Activated CD4-positive, alpha-beta memory T cell treated with anti-CD3 and anti-CD28 coated beads for 36 hours (primary cell): ENCODE measurements around the gene IRF3. TPM values are rescaled to one million over a fixed set of nuclear protein-coding genes. Genes with fewer than 3 reads are reported as not detected.

Experiments used
- CTCF ChIA-PET: fragments of 350-600 bp; sonication (Branson Sonifier 250); formaldehyde crosslinking; loops from one replicate; lab custom pipeline; 2021; ENCODE audit warnings: antibody characterized with exemption, inconsistent platforms; lab: Charles Lee
- POLR2A ChIA-PET: fragments of 350-600 bp; sonication (Branson Sonifier 250); formaldehyde crosslinking; loops from one replicate; lab custom pipeline; 2021; ENCODE audit warnings: antibody characterized with exemption; lab: Charles Lee
- DNase-seq: peaks from one replicate; pipeline ENCODE4 v3.0.0-alpha.2; 2020
- H3K27ac Mint-ChIP-seq: one replicate; pipeline ENCODE4 v1.8.0; 2021; ENCODE audit warnings: mixed read lengths
- H3K27me3 Mint-ChIP-seq: one replicate; pipeline ENCODE4 v1.8.0; 2021; ENCODE audit warnings: mixed read lengths
- H3K36me3 Mint-ChIP-seq: one replicate; pipeline ENCODE4 v1.8.0; 2021; ENCODE audit warnings: mixed read lengths
- H3K4me1 Mint-ChIP-seq: one replicate; pipeline ENCODE4 v1.8.0; 2021; ENCODE audit warnings: low read depth, mixed read lengths
- H3K4me3 Mint-ChIP-seq: one replicate; pipeline ENCODE4 v1.8.0; 2021; ENCODE audit warnings: mild to moderate bottlenecking, mixed read lengths
- H3K9me3 Mint-ChIP-seq: one replicate; pipeline ENCODE4 v1.8.0; 2021; ENCODE audit warnings: mixed read lengths
- intact Hi-C: fragments of 100-400 bp; cut with micrococcal nuclease; formaldehyde crosslinking; loops from one replicate; pipeline ENCODE4 v1.15.1; 2023
- total RNA-seq, 2 experiments: library from RNA; stranded (reverse); gene quantifications; one replicate each; pipeline ENCODE4 v1.2.3, GENCODE V29; 2021

Gene IRF3
- total RNA-seq, 2 experiments from 2014 or later: 143 to 156 TPM

- no peaks in the 10 kb centered on the region for H3K27me3 Mint-ChIP-seq
- CTCF ChIA-PET: interaction anchor here (0.6 to 5.2 kb wide), 14 partner anchors 13 to 1003 kb away, joined by 3 to 31 read pairs (median 4); partner anchors contain the start of genes BCL2L12, GYS1, IRF3 and RCN3
- peaks cover 43% of the 10 kb centered on the region for H3K4me1 Mint-ChIP-seq
- H3K4me3 Mint-ChIP-seq: peak overlapping the region; percentile 98
- peak overlapping the region; percentile 96 for H3K27ac Mint-ChIP-seq
- intact Hi-C loops: loop anchor here (1.0 to 5.0 kb wide), 8 partner anchors 109 to 649 kb away; partner anchors contain the start of genes AKT1S1, ALDH16A1, KCNC3 and RPS11
- H3K9me3 Mint-ChIP-seq: no peaks in the 10 kb centered on the region
- peaks cover 16% of the 10 kb centered on the region for H3K36me3 Mint-ChIP-seq
- POLR2A ChIA-PET: interaction anchor here (0.8 to 5.6 kb wide), 10 partner anchors 12 to 182 kb away, joined by 3 to 48 read pairs (median 6); partner anchors contain the start of genes ADM5, BCL2L12, CPT1C and FUZ
- DNase-seq: peak; percentile 89
These were observed 12.4 kb upstream of the IRF3 start for GRCh38 chr19:49677901-49678674.

DNA sequence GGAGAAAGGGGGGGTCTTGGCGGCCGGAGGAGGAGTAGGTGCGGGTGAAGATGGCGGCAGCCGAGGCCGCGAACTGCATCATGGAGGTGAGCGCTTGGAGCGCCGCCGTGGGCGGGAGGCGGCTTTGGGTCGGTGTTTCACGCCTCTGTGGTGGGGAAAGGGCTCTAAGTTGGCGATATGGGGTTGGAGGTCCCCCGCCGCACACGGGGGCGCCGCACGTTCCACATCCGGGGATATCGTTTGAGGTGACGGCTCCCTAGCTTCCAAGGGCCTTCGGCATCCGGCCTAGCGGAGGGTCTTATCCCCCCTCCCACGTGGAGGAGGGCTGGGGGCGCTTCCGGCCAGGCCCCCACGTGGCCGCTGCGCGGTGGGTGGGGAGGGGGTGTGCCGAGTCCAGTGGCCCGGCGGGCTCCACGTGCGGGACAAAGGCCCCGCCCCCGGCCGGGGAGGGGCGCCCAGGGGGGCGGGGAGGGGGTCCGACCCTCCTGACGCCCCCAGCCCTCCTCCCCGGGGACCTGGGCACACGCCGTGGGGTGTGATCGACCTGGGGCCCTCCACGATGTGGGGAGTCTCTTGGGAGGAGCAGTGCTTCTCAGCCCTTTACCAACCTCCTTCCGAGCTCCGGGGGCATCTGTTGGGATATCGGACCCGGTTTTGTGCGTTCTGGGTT lies 11.7 kb upstream of the IRF3 start, which contains the start of gene PRMT1:
Gene PRMT1 (plus strand): TSS at position 41 of the 670 bp plus-strand sequence. CDS start 10 bp downstream, at position 51.
- peak; percentile 58 for DNase-seq
- peaks cover 42% of the 10 kb centered on the region for H3K4me1 Mint-ChIP-seq
- H3K9me3 Mint-ChIP-seq: no peaks in the 10 kb centered on the region
- ChIA-PET CTCF (interaction anchor here (0.6 to 5.2 kb wide), 11 partner anchors 13 to 1003 kb away, joined by 3 to 31 read pairs (median 5); partner anchors contain the start of genes BCL2L12, GYS1, IRF3 and NOSIP), POLR2A (interaction anchor here (1.4 to 5.6 kb wide), 7 partner anchors 12 to 181 kb away, joined by 3 to 48 read pairs (median 8); partner anchors contain the start of genes ADM5, BCL2L12, CPT1C and IRF3)
- H3K27me3 Mint-ChIP-seq: no peaks in the 10 kb centered on the region
- intact Hi-C loops: loop anchor here (1.0 to 5.0 kb wide), 6 partner anchors 109 to 650 kb away; partner anchors contain the start of genes ALDH16A1, KCNC3 and RPS11
- H3K36me3 Mint-ChIP-seq: peaks cover 13% of the 10 kb centered on the region
- H3K27ac Mint-ChIP-seq: peak within 1 kb of the TSS; percentile 96
- peak within 1 kb of the TSS; percentile 98 for H3K4me3 Mint-ChIP-seq

DNA sequence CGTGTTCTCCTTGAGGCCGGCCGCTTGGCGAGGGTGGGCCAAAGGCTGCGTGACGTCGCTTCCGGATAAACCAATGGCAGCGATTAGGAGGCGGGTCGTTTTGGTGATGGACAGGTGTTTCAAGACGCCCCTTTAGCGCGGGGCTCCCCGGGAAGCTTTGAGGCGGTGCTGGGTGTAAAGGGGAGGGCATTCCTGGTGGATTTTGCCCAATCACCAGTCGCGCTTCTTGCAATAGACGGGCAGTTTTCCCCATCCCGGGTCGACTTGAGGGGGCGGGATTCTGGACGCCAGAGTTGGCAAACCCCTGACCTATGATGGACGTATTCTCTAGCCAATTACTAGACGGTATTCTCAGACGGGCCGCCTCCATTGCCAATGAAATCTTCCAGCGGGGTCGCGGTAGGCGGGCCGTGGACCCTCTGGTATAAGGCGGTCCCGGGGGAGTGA lies 11.2 kb upstream of the IRF3 start:
- H3K4me3 Mint-ChIP-seq: peak overlapping the region; percentile 98
- H3K27me3 Mint-ChIP-seq: no peaks in the 10 kb centered on the region
- ChIA-PET POLR2A (interaction anchor here (0.6 to 5.6 kb wide), 16 partner anchors 12 to 225 kb away, joined by 3 to 48 read pairs (median 4); partner anchors contain the start of genes ADM5, BCL2L12, CPT1C and IRF3), CTCF (interaction anchor here (0.9 to 5.2 kb wide), 9 partner anchors 12 to 683 kb away, joined by 3 to 31 read pairs (median 5); partner anchors contain the start of genes BCL2L12, CPT1C, GYS1 and IRF3)
- peak overlapping the region; percentile 96 for H3K27ac Mint-ChIP-seq
- peaks cover 42% of the 10 kb centered on the region for H3K4me1 Mint-ChIP-seq
- peaks cover 11% of the 10 kb centered on the region for H3K36me3 Mint-ChIP-seq
- no peaks in the 10 kb centered on the region for H3K9me3 Mint-ChIP-seq
- peak; percentile 100 for DNase-seq
- intact Hi-C loops: loop anchor here (1.0 to 5.0 kb wide), 9 partner anchors 12 to 650 kb away; partner anchors contain the start of genes ALDH16A1, BCL2L12, IRF3 and KCNC3

DNA sequence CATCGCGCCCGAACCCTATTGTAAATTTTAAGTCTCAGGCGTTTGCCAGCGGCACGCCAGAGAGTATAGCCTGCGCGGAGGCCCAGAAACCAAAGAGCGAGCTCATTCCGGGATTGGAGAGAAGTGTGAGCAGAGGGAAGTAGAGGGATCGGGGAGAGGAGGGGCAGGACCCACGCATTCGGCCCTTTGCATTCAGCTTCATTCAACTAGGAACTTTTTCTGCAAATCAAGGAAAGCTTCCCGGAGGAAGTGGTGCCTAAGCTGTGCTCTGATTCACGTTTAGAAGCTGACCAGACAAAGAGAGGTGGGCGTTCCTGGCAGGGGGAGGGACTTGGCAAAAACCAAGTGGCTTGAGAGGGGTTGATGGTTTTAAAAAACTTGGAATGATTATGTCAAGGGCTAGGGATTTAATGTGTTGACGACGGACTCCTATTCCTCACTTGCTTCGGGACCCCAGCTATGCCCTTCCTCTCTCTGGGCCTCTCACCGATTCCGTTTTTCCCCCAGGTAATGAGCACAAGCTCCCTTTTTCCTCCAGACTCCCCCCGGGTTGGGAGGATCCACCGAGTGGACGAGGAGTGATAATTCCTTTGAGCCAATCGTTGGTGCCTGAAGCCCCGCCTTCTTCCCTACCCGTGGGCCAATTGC lies 10.6 kb upstream of the IRF3 start:
- POLR2A ChIA-PET: interaction anchor here (0.6 to 5.6 kb wide), 17 partner anchors 11 to 224 kb away, joined by 3 to 48 read pairs (median 3); partner anchors contain the start of genes ADM5, BCL2L12, CPT1C and IRF3
- Mint-ChIP-seq H3K4me1 (peaks cover 41% of the 10 kb centered on the region), H3K27me3 (no peaks in the 10 kb centered on the region), H3K36me3 (peaks cover 10% of the 10 kb centered on the region), H3K4me3 (peak overlapping the region; percentile 98), H3K27ac (peak overlapping the region; percentile 96), H3K9me3 (no peaks in the 10 kb centered on the region)
- intact Hi-C loops: loop anchor here (1.0 to 5.0 kb wide), 8 partner anchors 11 to 651 kb away; partner anchors contain the start of genes BCL2L12, IRF3, KCNC3 and RPS11
- DNase-seq: no peak
- CTCF ChIA-PET: interaction anchor here (0.6 to 5.2 kb wide), 10 partner anchors 12 to 1187 kb away, joined by 3 to 31 read pairs (median 4); partner anchors contain the start of genes BCL2L12, CPT1C, GYS1 and IRF3

DNA sequence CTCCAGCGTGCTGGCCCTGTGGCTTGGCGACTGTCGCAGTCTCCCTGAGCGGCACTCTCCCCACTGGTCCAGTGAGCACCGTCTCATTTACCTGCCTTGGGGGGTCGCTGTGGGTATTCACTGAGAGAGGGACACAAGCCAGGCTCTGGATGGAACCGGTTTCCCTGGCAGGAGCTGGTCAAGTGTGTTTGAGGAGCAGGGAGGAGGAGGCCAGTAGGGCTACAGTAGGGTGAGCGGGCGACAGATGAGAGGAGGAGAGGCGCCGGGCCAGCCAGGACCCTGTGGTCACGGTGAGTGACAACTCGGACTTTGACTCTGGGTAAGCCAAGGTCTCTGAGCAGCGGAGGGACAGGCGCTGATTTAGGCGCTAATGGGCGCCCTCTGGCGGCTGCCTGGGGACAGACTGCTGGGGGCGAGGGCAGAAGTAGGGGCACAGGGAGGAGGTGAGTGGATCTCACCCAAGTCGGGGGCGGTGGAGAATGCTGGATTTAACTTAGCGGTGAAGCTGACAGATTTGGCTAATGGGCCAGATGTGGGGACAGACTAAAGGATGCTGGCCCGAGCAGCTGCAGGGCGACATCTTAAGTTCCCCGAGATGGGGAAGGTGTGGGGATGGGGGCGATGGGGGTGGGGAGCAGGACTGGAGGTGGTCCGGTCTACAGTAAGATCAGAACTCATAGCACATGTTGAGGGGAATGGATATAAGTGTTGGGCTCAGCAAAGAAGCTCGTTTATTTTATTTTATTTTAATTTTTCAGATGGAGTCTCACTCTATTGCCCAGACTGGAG lies 6.7 kb upstream of the IRF3 start:
- POLR2A ChIA-PET: interaction anchor here (0.9 kb wide), 1 partner anchor 29 kb away, joined by 3 read pairs; no protein-coding TSS in a partner anchor
- peak overlapping the region; percentile 26 for H3K27ac Mint-ChIP-seq
- no peaks in the 10 kb centered on the region for H3K9me3 Mint-ChIP-seq
- no peak overlapping the region for H3K4me3 Mint-ChIP-seq
- H3K4me1 Mint-ChIP-seq: peaks cover 17% of the 10 kb centered on the region
- peaks cover 12% of the 10 kb centered on the region for H3K36me3 Mint-ChIP-seq
- CTCF ChIA-PET: interaction anchor here (0.6 to 3.8 kb wide), 23 partner anchors 8 to 169 kb away, joined by 3 to 26 read pairs (median 5); partner anchors contain the start of genes ADM5, RRAS and SCAF1
- DNase-seq: peak; percentile 80
- H3K27me3 Mint-ChIP-seq: no peaks in the 10 kb centered on the region
- intact Hi-C loops: no loop called here

DNA sequence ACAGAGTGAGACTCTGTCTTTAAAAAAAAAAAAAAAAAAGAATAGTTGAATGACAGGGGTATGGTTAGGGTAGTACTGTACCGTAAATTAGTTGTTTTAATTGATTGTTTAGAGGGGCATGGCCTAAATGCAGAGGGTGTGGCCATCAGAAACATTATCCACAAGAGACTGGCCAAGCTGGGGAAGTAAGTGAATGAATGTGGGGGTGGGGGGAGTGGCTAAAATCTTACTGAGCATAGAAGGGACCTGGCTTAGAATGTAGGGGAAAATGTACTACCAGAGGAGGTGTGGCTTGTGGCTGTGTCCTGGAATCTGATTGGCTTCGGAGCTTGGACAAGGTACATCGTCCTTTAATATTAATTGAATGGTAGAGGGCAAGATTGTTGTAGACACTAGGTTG lies 3.9 kb upstream of the IRF3 start:
- Mint-ChIP-seq H3K4me3 (no peak overlapping the region), H3K4me1 (peaks cover 20% of the 10 kb centered on the region), H3K36me3 (peaks cover 19% of the 10 kb centered on the region), H3K27ac (no peak overlapping the region), H3K27me3 (no peaks in the 10 kb centered on the region), H3K9me3 (no peaks in the 10 kb centered on the region)
- ChIA-PET CTCF (interaction anchor here (3.8 kb wide), 1 partner anchor 27 kb away, joined by 26 read pairs; the partner anchor contains the start of gene SCAF1), POLR2A (no interaction called here)
- intact Hi-C loops: no loop called here
- DNase-seq: no peak

GRCh38 chr19:49667473-49667872 lies 1.8 kb upstream of the IRF3 start:
- H3K27ac Mint-ChIP-seq: peak overlapping the region; percentile 51
- no peak for DNase-seq
- no peaks in the 10 kb centered on the region for H3K9me3 Mint-ChIP-seq
- H3K4me3 Mint-ChIP-seq: peak overlapping the region; percentile 99
- intact Hi-C loops: no loop called here
- ChIA-PET CTCF (interaction anchor here (1.1 to 1.3 kb wide), 2 partner anchors 13 kb away, joined by 4 to 5 read pairs; no protein-coding TSS in a partner anchor), POLR2A (interaction anchor here (0.8 kb wide), 1 partner anchor 27 kb away, joined by 4 read pairs; the partner anchor contains the start of gene RRAS)
- H3K27me3 Mint-ChIP-seq: no peaks in the 10 kb centered on the region
- peaks cover 29% of the 10 kb centered on the region for H3K36me3 Mint-ChIP-seq
- H3K4me1 Mint-ChIP-seq: peaks cover 38% of the 10 kb centered on the region

- ChIA-PET CTCF (interaction anchor here (3.3 kb wide), 1 partner anchor 11 kb away, joined by 31 read pairs; the partner anchor contains the start of gene PRMT1), POLR2A (interaction anchor here (1.3 to 3.6 kb wide), 4 partner anchors 10 to 74 kb away, joined by 3 to 29 read pairs (median 8); partner anchors contain the start of genes PRMT1 and RRAS)
These were observed 425 bp upstream of the IRF3 start for GRCh38 chr19:49666120-49666444.

GRCh38 chr19:49665036-49665350 lies 664 bp downstream of the IRF3 start:
- Mint-ChIP-seq H3K27me3 (no peaks in the 10 kb centered on the region), H3K36me3 (peaks cover 28% of the 10 kb centered on the region)

More at GRCh38 chr19:49666120-49666444, 425 bp upstream of the IRF3 start:
- Mint-ChIP-seq H3K9me3 (no peaks in the 10 kb centered on the region), H3K4me3 (peak overlapping the region; percentile 99), H3K27me3 (no peaks in the 10 kb centered on the region), H3K27ac (peak overlapping the region; percentile 96), H3K36me3 (peaks cover 26% of the 10 kb centered on the region), H3K4me1 (peaks cover 32% of the 10 kb centered on the region)
- DNase-seq: no peak
- intact Hi-C loops: no loop called here

More at GRCh38 chr19:49665036-49665350, 664 bp downstream of the IRF3 start:
- Mint-ChIP-seq H3K27ac (peak overlapping the region; percentile 96), H3K4me3 (peak overlapping the region; percentile 99), H3K4me1 (peaks cover 32% of the 10 kb centered on the region), H3K9me3 (no peaks in the 10 kb centered on the region)
- ChIA-PET POLR2A (interaction anchor here (1.3 to 3.6 kb wide), 6 partner anchors 10 to 73 kb away, joined by 3 to 29 read pairs (median 9); partner anchors contain the start of genes PRMT1, RRAS and SCAF1), CTCF (interaction anchor here (1.1 to 3.3 kb wide), 3 partner anchors 12 to 25 kb away, joined by 5 to 31 read pairs (median 6); partner anchors contain the start of genes PRMT1 and RRAS)
- no peak for DNase-seq
- intact Hi-C loops: loop anchor here (1.0 kb wide), 2 partner anchors 11 to 75 kb away; no protein-coding TSS in a partner anchor
